Vagina (tissue), 2 donors: ENCODE measurements around the gene MTLN.

Experiments used
- CTCF ChIP-seq, 3 experiments: fragments of 450-650 bp in 2 of 3; fragments of 200-600 bp in 1 of 3; sonication (generic) in 1 of 3; IDR thresholded peaks; one replicate each; pipeline ENCODE4 v1.5.1; 2017 to 2019; ENCODE audit warnings: antibody characterized with exemption in 3 of 3, mild to moderate bottlenecking in 2 of 3, moderate library complexity in 2 of 3
- POLR2A ChIP-seq, 2 donors: fragments of 450-650 bp; IDR thresholded peaks; one replicate each; pipeline ENCODE4 v1.6.1; 2017; ENCODE audit warnings: antibody characterized with exemption in 2 of 2, mild to moderate bottlenecking in 2 of 2, moderate library complexity in 2 of 2
- POLR2AphosphoS5 ChIP-seq, 2 donors: sonication (generic); formaldehyde crosslinking; IDR thresholded peaks; one replicate each; pipeline ENCODE4 v1.9.0; 2017; ENCODE audit warnings: antibody characterized with exemption in 2 of 2, mild to moderate bottlenecking in 2 of 2, low read depth in 1 of 2; ENCODE audit not compliant: insufficient read depth in 1 of 2

DNA sequence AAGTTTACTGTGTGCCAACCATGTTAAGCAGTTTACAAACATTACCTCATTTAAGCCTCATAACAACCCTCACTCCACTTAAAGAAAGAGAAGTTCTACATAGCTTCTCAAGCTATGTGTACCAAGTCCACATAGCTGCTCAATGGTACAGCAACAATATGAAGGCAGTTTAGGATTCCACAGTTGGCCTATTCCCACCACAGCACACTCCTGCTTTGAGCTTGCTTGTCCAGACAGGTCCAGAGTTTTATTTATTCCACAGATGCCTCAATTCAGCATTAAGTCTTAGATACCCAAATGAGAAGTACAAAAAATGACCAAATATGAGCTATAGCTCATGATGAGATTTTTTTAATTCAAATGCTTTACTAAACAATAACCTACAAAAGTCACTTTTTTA, 32.3 kb downstream of the MTLN start:
- TF ChIP-seq CTCF (IDR thresholded peaks at IDR 0.05) (no peak), POLR2AphosphoS5 (IDR thresholded peaks at IDR 0.05; ENCODE audit: insufficient read depth in 1 of 2, low read depth in 1 of 2) (no peak), POLR2A (IDR thresholded peaks at IDR 0.05) (no peak)
